Endothelial cell (in vitro differentiated cells): Measurements from ENCODE around the gene CBX8. TPM values are rescaled to one million over a fixed set of nuclear protein-coding genes. Genes with fewer than 3 reads are reported as not detected.

Experiments
- DNase-seq: peaks from one replicate; pipeline ENCODE4 v3.0.0; 2021; ENCODE audit warnings: low spot score
- H3K27ac Mint-ChIP-seq: one replicate; pipeline ENCODE4 v1.8.0; 2021; ENCODE audit warnings: mixed read lengths, inconsistent platforms; ENCODE audit not compliant: unreplicated experiment
- H3K27me3 Mint-ChIP-seq: one replicate; pipeline ENCODE4 v1.8.0; 2021; ENCODE audit warnings: mild to moderate bottlenecking, moderate library complexity, mixed read lengths, inconsistent platforms; ENCODE audit not compliant: unreplicated experiment
- H3K36me3 Mint-ChIP-seq: one replicate; pipeline ENCODE4 v1.8.0; 2021; ENCODE audit warnings: mild to moderate bottlenecking, low read depth, mixed read lengths, inconsistent platforms; ENCODE audit not compliant: unreplicated experiment
- H3K4me1 Mint-ChIP-seq: one replicate; pipeline ENCODE4 v1.8.0; 2021; ENCODE audit warnings: mild to moderate bottlenecking, mixed read lengths, inconsistent platforms; ENCODE audit not compliant: unreplicated experiment
- H3K4me3 Mint-ChIP-seq: one replicate; pipeline ENCODE4 v1.8.0; 2021; ENCODE audit warnings: mild to moderate bottlenecking, mixed read lengths, inconsistent platforms; ENCODE audit not compliant: unreplicated experiment
- H3K9me3 Mint-ChIP-seq: one replicate; pipeline ENCODE4 v1.8.0; 2021; ENCODE audit warnings: mixed read lengths, inconsistent platforms; ENCODE audit not compliant: unreplicated experiment
- CTCF ChIP-seq: fragments of 200-600 bp; sonication (generic); IDR thresholded peaks from one replicate; pipeline ENCODE4 v1.5.0; 2021; ENCODE audit warnings: antibody characterized with exemption; ENCODE audit not compliant: unreplicated experiment
- total RNA-seq: library from RNA; stranded (reverse); fragmentation: NEBNext Ultra II Directional; extraction: Animal tissue kit (Norgen Biotek cat#: 25700); gene quantifications from one replicate; pipeline ENCODE4 v1.2.1, GENCODE V29; 2021; ENCODE audit not compliant: unreplicated experiment

Gene CBX8
- total RNA-seq, 1 donor from 2014 or later = 3.3 TPM

- no peak for DNase-seq
- H3K4me1 Mint-ChIP-seq = no peaks in the 10 kb centered on the region
- H3K27ac Mint-ChIP-seq = no peak overlapping the region
- H3K4me3 Mint-ChIP-seq = no peak overlapping the region
- peaks cover 4% of the 10 kb centered on the region for H3K36me3 Mint-ChIP-seq
- no peaks in the 10 kb centered on the region for H3K9me3 Mint-ChIP-seq
- H3K27me3 Mint-ChIP-seq = peaks cover 1% of the 10 kb centered on the region
- no peak for TF ChIP-seq CTCF
Measured at GRCh38 chr17:79769570-79770506, 27.0 kb downstream of the CBX8 start.

GRCh38 chr17:79765708-79766107 is 31.2 kb downstream of the CBX8 start:
- no peaks in the 10 kb centered on the region for H3K36me3 Mint-ChIP-seq
- H3K27me3 Mint-ChIP-seq = no peaks in the 10 kb centered on the region
- no peaks in the 10 kb centered on the region for H3K9me3 Mint-ChIP-seq
- no peak for DNase-seq
- H3K4me3 Mint-ChIP-seq = no peak overlapping the region
- no peak overlapping the region for H3K27ac Mint-ChIP-seq
- no peak for TF ChIP-seq CTCF
- no peaks in the 10 kb centered on the region for H3K4me1 Mint-ChIP-seq

GRCh38 chr17:79761894-79762589 is 34.8 kb downstream of the CBX8 start:
- DNase-seq = no peak
- H3K27me3 Mint-ChIP-seq = no peaks in the 10 kb centered on the region
- no peak overlapping the region for H3K27ac Mint-ChIP-seq
- no peaks in the 10 kb centered on the region for H3K36me3 Mint-ChIP-seq
- TF ChIP-seq CTCF = no peak
- no peaks in the 10 kb centered on the region for H3K9me3 Mint-ChIP-seq
- H3K4me3 Mint-ChIP-seq = no peak overlapping the region
- no peaks in the 10 kb centered on the region for H3K4me1 Mint-ChIP-seq

- no peaks in the 10 kb centered on the region for H3K27me3 Mint-ChIP-seq
- H3K27ac Mint-ChIP-seq = no peak overlapping the region
- no peaks in the 10 kb centered on the region for H3K9me3 Mint-ChIP-seq
- no peak for DNase-seq
- H3K4me1 Mint-ChIP-seq = no peaks in the 10 kb centered on the region
- no peaks in the 10 kb centered on the region for H3K36me3 Mint-ChIP-seq
- no peak overlapping the region for H3K4me3 Mint-ChIP-seq
- no peak for TF ChIP-seq CTCF
Measured at GRCh38 chr17:79760197-79760906, 36.5 kb downstream of the CBX8 start.
